K562 (cell line): ENCODE data around the gene CD48. TPM values are rescaled to one million over a fixed set of nuclear protein-coding genes. Genes with fewer than 3 reads are reported as not detected.

Source experiments
- FOSL1 ChIP-seq: fragments of 200-800 bp; sonication (Bioruptor generic); conservative IDR thresholded peaks from 2 replicates; pipeline ENCODE4 v1.6.1; 2016; ENCODE audit warnings: missing genetic modification characterization, missing compliant biosample characterization
- NFATC3 ChIP-seq: fragments of 450-650 bp; IDR thresholded peaks from 2 replicates; pipeline ENCODE4 v1.6.1; 2017; ENCODE audit warnings: mild to moderate bottlenecking
- ZNF175 ChIP-seq: fragments of 200-800 bp; sonication (Bioruptor generic); IDR thresholded peaks from 2 replicates; pipeline ENCODE4 v1.6.1; 2016; ENCODE audit warnings: low read depth, mild to moderate bottlenecking, missing genetic modification characterization, missing compliant biosample characterization
- polyA plus RNA-seq, 8 experiments: library from polyadenylated mRNA; depleted of rRNA in 4 of 8; stranded (reverse) in 5 of 8; unstranded in 3 of 8; fragments of >200 nt; fragmentation: Nextera tagmentation in 2 of 8; fragmentation: Illumina TruSeq in 1 of 8; extraction: Ambion mirVana in 2 of 8; extraction: Trizol in 1 of 8; gene quantifications; 2 replicates each; pipeline versions ENCODE4 v1.2.1 to v1.2.3, GENCODE V29; 2011 to 2014; ENCODE audit warnings: inconsistent platforms in 1 of 8, missing spikeins in 1 of 8
- total RNA-seq, 7 experiments: library from RNA; depleted of rRNA in 6 of 7; stranded (reverse); fragments of >200 nt in 6 of 7; fragmentation: Illumina TruSeq in 2 of 7; extraction: Trizol in 2 of 7; gene quantifications; 2 replicates each; pipeline versions ENCODE4 v1.2.1 to v1.2.3, GENCODE V29; 2011 to 2021; ENCODE audit warnings: low replicate concordance in 1 of 7
- TF ChIP-seq, protein P1 (sequence below), 2 experiments: fragments of 450-650 bp in 1 of 2; sonication (generic) in 1 of 2; formaldehyde crosslinking in 1 of 2; IDR thresholded peaks; 2 replicates each; pipeline versions ENCODE4 v1.7.1 to v1.9.0; 2016 to 2022; ENCODE audit warnings: inconsistent platforms in 1 of 2, mild to moderate bottlenecking in 1 of 2, missing genetic modification reagents in 1 of 2
- TF ChIP-seq, protein P2 (sequence below): fragments of 450-650 bp; formaldehyde crosslinking; IDR thresholded peaks from 2 replicates; pipeline ENCODE4 v1.4.0; 2020; ENCODE audit warnings: mild to moderate bottlenecking, moderate library complexity
- TF ChIP-seq, protein P3 (sequence below): fragments of 250-450 bp; sonication (Bioruptor Pico); IDR thresholded peaks from 2 replicates; pipeline ENCODE4 v1.4.0; 2020
- TF ChIP-seq, protein P4 (sequence below): fragments of 250-450 bp; sonication (Bioruptor Pico); IDR thresholded peaks from 2 replicates; pipeline ENCODE4 v1.5.1; 2021; ENCODE audit warnings: mild to moderate bottlenecking

The CD48 gene
- total and polyA plus RNA-seq, 9 of the 15 experiments (the other 6 are each of a cell fraction or from before 2014, with no cell fraction given) = 0.10 to 0.42 (median 0.29) TPM; not detected in 3

DNA sequence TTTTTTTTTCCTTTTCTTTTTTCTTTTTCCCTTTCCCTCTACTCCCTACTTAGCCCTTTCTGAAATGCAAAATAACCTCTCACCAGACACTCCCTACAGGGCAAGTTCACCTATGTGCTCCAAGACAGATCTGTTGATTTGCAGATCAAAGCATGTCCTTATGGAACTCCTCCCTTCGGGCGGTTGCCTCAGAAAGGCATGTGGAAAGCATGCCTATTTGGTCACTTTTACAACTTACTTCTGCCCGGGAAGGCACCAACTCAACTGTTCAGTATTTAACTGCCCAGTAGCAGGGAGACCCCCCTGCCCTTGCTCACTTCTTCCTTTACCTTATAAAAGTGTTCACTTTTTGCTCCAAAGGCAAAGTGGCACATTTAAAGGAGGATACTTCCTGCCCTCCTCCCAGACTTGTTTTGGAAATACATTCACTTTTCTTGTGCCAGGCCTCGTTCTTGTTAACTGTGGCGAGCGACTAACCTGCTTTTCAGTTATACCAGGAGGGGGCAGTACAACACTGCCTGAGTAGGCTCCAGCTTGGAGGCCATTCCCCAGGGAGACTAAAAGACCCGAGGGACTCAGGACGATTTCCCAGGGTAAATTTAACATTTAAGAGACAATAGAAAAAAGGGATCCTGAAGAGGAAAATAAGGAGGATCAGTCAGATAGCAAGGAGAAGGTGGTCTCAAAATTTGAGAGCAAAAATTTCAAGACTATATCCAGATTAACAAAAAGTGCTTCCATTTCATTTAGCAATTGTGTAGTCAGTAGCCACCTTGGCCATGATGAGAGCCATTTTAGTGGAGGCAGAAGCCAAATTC, 15.1 kb upstream of the CD48 start (continued):
- TF ChIP-seq, protein P1, sequence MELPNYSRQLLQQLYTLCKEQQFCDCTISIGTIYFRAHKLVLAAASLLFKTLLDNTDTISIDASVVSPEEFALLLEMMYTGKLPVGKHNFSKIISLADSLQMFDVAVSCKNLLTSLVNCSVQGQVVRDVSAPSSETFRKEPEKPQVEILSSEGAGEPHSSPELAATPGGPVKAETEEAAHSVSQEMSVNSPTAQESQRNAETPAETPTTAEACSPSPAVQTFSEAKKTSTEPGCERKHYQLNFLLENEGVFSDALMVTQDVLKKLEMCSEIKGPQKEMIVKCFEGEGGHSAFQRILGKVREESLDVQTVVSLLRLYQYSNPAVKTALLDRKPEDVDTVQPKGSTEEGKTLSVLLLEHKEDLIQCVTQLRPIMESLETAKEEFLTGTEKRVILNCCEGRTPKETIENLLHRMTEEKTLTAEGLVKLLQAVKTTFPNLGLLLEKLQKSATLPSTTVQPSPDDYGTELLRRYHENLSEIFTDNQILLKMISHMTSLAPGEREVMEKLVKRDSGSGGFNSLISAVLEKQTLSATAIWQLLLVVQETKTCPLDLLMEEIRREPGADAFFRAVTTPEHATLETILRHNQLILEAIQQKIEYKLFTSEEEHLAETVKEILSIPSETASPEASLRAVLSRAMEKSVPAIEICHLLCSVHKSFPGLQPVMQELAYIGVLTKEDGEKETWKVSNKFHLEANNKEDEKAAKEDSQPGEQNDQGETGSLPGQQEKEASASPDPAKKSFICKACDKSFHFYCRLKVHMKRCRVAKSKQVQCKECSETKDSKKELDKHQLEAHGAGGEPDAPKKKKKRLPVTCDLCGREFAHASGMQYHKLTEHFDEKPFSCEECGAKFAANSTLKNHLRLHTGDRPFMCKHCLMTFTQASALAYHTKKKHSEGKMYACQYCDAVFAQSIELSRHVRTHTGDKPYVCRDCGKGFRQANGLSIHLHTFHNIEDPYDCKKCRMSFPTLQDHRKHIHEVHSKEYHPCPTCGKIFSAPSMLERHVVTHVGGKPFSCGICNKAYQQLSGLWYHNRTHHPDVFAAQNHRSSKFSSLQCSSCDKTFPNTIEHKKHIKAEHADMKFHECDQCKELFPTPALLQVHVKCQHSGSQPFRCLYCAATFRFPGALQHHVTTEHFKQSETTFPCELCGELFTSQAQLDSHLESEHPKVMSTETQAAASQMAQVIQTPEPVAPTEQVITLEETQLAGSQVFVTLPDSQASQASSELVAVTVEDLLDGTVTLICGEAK (IDR thresholded peaks at IDR 0.05) = no peak
- TF ChIP-seq, protein P1 (CRISPR knock-in tag; IDR thresholded peaks at IDR 0.05) = no peak
- TF ChIP-seq, protein P2, sequence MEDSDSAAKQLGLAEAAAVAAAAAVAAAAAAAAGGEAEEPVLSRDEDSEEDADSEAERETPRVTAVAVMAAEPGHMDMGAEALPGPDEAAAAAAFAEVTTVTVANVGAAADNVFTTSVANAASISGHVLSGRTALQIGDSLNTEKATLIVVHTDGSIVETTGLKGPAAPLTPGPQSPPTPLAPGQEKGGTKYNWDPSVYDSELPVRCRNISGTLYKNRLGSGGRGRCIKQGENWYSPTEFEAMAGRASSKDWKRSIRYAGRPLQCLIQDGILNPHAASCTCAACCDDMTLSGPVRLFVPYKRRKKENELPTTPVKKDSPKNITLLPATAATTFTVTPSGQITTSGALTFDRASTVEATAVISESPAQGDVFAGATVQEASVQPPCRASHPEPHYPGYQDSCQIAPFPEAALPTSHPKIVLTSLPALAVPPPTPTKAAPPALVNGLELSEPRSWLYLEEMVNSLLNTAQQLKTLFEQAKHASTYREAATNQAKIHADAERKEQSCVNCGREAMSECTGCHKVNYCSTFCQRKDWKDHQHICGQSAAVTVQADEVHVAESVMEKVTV (CRISPR knock-in tag) = peak; percentile 91
- no peak for TF ChIP-seq NFATC3
- TF ChIP-seq, protein P3, sequence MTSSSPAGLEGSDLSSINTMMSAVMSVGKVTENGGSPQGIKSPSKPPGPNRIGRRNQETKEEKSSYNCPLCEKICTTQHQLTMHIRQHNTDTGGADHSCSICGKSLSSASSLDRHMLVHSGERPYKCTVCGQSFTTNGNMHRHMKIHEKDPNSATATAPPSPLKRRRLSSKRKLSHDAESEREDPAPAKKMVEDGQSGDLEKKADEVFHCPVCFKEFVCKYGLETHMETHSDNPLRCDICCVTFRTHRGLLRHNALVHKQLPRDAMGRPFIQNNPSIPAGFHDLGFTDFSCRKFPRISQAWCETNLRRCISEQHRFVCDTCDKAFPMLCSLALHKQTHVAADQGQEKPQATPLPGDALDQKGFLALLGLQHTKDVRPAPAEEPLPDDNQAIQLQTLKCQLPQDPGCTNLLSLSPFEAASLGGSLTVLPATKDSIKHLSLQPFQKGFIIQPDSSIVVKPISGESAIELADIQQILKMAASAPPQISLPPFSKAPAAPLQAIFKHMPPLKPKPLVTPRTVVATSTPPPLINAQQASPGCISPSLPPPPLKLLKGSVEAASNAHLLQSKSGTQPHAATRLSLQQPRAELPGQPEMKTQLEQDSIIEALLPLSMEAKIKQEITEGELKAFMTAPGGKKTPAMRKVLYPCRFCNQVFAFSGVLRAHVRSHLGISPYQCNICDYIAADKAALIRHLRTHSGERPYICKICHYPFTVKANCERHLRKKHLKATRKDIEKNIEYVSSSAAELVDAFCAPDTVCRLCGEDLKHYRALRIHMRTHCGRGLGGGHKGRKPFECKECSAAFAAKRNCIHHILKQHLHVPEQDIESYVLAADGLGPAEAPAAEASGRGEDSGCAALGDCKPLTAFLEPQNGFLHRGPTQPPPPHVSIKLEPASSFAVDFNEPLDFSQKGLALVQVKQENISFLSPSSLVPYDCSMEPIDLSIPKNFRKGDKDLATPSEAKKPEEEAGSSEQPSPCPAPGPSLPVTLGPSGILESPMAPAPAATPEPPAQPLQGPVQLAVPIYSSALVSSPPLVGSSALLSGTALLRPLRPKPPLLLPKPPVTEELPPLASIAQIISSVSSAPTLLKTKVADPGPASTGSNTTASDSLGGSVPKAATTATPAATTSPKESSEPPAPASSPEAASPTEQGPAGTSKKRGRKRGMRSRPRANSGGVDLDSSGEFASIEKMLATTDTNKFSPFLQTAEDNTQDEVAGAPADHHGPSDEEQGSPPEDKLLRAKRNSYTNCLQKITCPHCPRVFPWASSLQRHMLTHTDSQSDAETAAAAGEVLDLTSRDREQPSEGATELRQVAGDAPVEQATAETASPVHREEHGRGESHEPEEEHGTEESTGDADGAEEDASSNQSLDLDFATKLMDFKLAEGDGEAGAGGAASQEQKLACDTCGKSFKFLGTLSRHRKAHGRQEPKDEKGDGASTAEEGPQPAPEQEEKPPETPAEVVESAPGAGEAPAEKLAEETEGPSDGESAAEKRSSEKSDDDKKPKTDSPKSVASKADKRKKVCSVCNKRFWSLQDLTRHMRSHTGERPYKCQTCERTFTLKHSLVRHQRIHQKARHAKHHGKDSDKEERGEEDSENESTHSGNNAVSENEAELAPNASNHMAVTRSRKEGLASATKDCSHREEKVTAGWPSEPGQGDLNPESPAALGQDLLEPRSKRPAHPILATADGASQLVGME = no peak
- TF ChIP-seq FOSL1 = peak; percentile 52
- TF ChIP-seq, protein P4, sequence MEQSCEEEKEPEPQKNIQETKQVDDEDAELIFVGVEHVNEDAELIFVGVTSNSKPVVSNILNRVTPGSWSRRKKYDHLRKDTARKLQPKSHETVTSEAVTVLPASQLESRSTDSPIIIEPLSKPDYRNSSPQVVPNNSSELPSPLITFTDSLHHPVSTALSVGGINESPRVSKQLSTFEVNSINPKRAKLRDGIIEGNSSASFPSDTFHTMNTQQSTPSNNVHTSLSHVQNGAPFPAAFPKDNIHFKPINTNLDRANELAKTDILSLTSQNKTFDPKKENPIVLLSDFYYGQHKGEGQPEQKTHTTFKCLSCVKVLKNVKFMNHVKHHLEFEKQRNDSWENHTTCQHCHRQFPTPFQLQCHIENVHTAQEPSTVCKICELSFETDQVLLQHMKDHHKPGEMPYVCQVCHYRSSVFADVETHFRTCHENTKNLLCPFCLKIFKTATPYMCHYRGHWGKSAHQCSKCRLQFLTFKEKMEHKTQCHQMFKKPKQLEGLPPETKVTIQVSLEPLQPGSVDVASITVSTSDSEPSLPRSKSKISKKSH = no peak
- no peak for TF ChIP-seq ZNF175 (CRISPR knock-in tag)
